HFFc6 (cell line): Measurements from ENCODE around the gene ERBB2. TPM values are rescaled to one million over a fixed set of nuclear protein-coding genes. Genes with fewer than 3 reads are reported as not detected.
"Not testable (repeated sequence)": the region's sequence is repeated elsewhere in the genome, so short reads cannot be mapped to it uniquely, and the experiment has no call there.

ENCODE experiments used
- DNase-seq: peaks from one replicate; pipeline ENCODE4 v3.0.0-alpha.2; 2018
- H3K27ac Mint-ChIP-seq: 2 replicates; pipeline ENCODE4 v1.8.0; 2020; ENCODE audit warnings: mild to moderate bottlenecking, mixed read lengths
- H3K27me3 Mint-ChIP-seq: 2 replicates; pipeline ENCODE4 v1.8.0; 2021; ENCODE audit warnings: mild to moderate bottlenecking, moderate library complexity, mixed read lengths; ENCODE audit not compliant: insufficient read depth
- H3K36me3 Mint-ChIP-seq: 2 replicates; pipeline ENCODE4 v1.8.0; 2021; ENCODE audit warnings: low read depth, mixed read lengths
- H3K4me1 Mint-ChIP-seq: 2 replicates; pipeline ENCODE4 v1.8.0; 2020; ENCODE audit warnings: low read depth, mixed read lengths
- H3K4me3 Mint-ChIP-seq: 2 replicates; pipeline ENCODE4 v1.8.0; 2020; ENCODE audit warnings: mild to moderate bottlenecking, moderate library complexity, mixed read lengths
- H3K9me3 Mint-ChIP-seq: 2 replicates; pipeline ENCODE4 v1.8.0; 2020; ENCODE audit warnings: mild to moderate bottlenecking, mixed read lengths
- CTCF ChIP-seq: fragments of 200-600 bp; sonication (generic); IDR thresholded peaks from 2 replicates; pipeline ENCODE4 v1.5.0; 2021; ENCODE audit warnings: antibody characterized with exemption, mild to moderate bottlenecking
- total RNA-seq, 6 experiments: library from RNA; stranded (reverse); fragmentation: NEBNext Ultra II Directional; extraction: Animal tissue kit (Norgen Biotek cat#: 25700); gene quantifications; 2 replicates in 1 of 6; 3 replicates in 5 of 6; pipeline ENCODE4 v1.2.3, GENCODE V29; 2021

ERBB2 gene
- total RNA-seq, 6 experiments from 2014 or later, result 51.9 to 67.2 (median 61.0) TPM

- peaks cover 19% of the 10 kb centered on the region for H3K27me3 Mint-ChIP-seq
- H3K4me1 Mint-ChIP-seq, result peaks cover 10% of the 10 kb centered on the region
- no peaks in the 10 kb centered on the region for H3K36me3 Mint-ChIP-seq
- no peak overlapping the region for H3K27ac Mint-ChIP-seq
- no peaks in the 10 kb centered on the region for H3K9me3 Mint-ChIP-seq
- H3K4me3 Mint-ChIP-seq, result no peak overlapping the region
- no peak for TF ChIP-seq CTCF
- DNase-seq, result no peak
Observed at GRCh38 chr17:39746145-39746461, 46.2 kb downstream of the ERBB2 start.

DNA sequence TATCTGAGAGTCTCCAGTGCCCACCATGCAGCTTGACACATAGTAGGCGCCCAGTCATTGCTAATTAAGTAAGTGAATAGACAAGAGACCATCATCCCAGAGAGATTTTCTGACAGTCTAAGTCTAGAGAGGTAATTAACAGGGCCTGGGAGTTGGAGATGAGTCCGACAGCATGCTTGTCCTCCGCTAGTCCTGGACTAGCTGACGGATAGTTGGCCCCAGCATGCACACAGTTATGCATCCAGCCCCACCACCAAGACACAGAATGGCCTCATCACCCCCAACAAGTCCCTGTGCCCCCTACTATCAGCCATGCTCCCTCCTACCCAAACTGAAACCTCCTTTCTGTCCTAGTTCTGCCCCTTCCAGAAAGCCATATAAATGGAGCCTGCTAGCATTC, 47.9 kb downstream of the ERBB2 start:
- Mint-ChIP-seq H3K36me3 (no peaks in the 10 kb centered on the region), H3K27ac (no peak overlapping the region)

GRCh38 chr17:39748444-39749034, 48.7 kb downstream of the ERBB2 start:
- H3K36me3 Mint-ChIP-seq, H3K9me3 Mint-ChIP-seq, DNase-seq, H3K27ac Mint-ChIP-seq, H3K4me1 Mint-ChIP-seq, H3K4me3 Mint-ChIP-seq: not testable (repeated sequence)
- peaks cover 15% of the 10 kb centered on the region for H3K27me3 Mint-ChIP-seq

More for the DNA sequence above, 47.9 kb downstream of the ERBB2 start:
- peaks cover 20% of the 10 kb centered on the region for H3K27me3 Mint-ChIP-seq
- H3K9me3 Mint-ChIP-seq, result no peaks in the 10 kb centered on the region
- no peak for DNase-seq
- H3K4me3 Mint-ChIP-seq, result no peak overlapping the region
- no peak for TF ChIP-seq CTCF
- 0 out of 2 replicates have a peak, but pooled peaks cover 5% of the 10 kb centered on the region for H3K4me1 Mint-ChIP-seq

DNA sequence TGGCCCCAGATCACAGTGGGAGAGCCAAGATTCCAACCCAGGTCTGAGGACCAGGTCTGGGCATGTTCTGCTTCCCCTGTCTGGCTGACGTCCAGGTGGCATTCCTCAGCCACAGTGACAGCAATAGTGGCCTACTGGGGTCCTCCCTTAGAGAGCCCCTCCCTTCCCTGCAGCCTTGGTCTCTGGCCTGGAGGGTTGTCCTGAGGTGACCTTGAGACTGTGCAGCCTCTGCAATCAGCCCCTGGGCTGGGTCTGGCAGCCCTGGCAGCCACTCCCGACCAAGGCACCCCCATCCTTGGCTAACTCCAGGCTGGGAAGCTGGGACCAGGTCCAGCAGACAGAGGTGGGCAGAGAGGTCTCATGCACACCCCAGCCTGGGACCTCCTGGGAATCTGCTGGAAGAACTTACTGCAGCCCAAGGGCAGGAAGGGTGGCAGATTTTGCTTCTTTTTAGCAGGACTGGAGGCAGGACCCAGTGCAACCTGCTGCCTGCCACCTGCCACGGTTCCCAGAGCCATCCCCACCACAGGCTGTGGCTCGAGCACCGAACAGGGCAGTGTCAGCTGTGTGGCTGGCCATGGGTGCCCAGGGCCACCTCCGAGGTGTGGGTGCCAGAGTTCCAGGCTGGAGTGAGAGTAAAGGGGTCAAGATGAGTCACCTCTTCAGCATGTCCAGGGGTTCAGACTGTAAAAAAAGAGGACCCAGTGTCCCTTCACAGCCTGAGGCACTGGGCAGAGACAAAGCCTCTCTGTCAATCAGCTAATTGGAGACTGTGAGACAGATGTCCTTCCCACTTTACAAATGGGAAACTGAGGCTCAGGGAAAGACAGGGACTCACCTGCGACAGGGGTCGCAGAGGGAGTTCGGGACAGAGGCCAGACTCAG, 50.5 kb downstream of the ERBB2 start:
- Mint-ChIP-seq H3K4me1 (0 out of 2 replicates have a peak, but pooled peaks cover 5% of the 10 kb centered on the region), H3K27ac (no peak overlapping the region), H3K9me3 (no peaks in the 10 kb centered on the region), H3K27me3 (peaks cover 15% of the 10 kb centered on the region), H3K36me3 (no peaks in the 10 kb centered on the region), H3K4me3 (no peak overlapping the region)
- no peak for TF ChIP-seq CTCF
- no peak for DNase-seq

GRCh38 chr17:39751016-39751543, 51.2 kb downstream of the ERBB2 start:
- Mint-ChIP-seq H3K27me3 (peaks cover 15% of the 10 kb centered on the region), H3K27ac (no peak overlapping the region), H3K9me3 (no peaks in the 10 kb centered on the region), H3K4me1 (0 out of 2 replicates have a peak, but pooled peaks cover 5% of the 10 kb centered on the region), H3K36me3 (no peaks in the 10 kb centered on the region), H3K4me3 (no peak overlapping the region)
- TF ChIP-seq CTCF, result no peak
- no peak for DNase-seq

DNA sequence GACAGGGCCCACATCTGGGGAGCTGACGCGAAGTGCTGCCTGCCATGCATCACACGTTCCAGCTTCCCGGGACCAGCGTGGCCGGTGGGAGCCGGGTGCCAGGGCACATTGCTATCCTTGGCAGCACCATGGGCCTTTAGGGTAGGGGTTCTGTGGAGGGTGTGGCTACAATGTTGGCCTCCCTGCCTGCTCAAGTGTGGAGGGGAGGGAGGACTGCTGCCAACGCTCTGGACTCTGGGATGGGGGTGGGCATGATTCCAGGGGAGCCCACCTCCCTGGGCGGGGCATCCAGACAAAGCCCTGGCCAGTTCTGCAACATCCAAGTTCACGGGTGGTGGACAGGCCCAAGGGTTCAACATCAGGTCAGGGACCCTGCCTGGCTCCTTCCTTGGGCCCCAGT, 51.8 kb downstream of the ERBB2 start:
- H3K4me3 Mint-ChIP-seq, result no peak overlapping the region
- DNase-seq, result no peak
- H3K27me3 Mint-ChIP-seq, result peaks cover 18% of the 10 kb centered on the region
- H3K9me3 Mint-ChIP-seq, result no peaks in the 10 kb centered on the region
- 0 out of 2 replicates have a peak, but pooled peaks cover 5% of the 10 kb centered on the region for H3K4me1 Mint-ChIP-seq
- H3K27ac Mint-ChIP-seq, result no peak overlapping the region
- TF ChIP-seq CTCF, result no peak
- H3K36me3 Mint-ChIP-seq, result no peaks in the 10 kb centered on the region
